Activated CD4-positive, alpha-beta T cell treated with anti-CD3 and anti-CD28 coated beads, Interleukin-2, amount 50 U/mL, for 24 hours (primary cell): ENCODE results near the gene COMMD4.
"Not testable (repeated sequence)": the region's sequence is repeated elsewhere in the genome, so short reads cannot be mapped to it uniquely, and the experiment has no call there.

ENCODE experiments used
- DNase-seq, 2 donors: peaks; one replicate each; pipeline ENCODE4 v3.0.0-alpha.2; 2020; ENCODE audit warnings: low read depth in 1 of 2, low spot score in 1 of 2

COMMD4 gene

DNA sequence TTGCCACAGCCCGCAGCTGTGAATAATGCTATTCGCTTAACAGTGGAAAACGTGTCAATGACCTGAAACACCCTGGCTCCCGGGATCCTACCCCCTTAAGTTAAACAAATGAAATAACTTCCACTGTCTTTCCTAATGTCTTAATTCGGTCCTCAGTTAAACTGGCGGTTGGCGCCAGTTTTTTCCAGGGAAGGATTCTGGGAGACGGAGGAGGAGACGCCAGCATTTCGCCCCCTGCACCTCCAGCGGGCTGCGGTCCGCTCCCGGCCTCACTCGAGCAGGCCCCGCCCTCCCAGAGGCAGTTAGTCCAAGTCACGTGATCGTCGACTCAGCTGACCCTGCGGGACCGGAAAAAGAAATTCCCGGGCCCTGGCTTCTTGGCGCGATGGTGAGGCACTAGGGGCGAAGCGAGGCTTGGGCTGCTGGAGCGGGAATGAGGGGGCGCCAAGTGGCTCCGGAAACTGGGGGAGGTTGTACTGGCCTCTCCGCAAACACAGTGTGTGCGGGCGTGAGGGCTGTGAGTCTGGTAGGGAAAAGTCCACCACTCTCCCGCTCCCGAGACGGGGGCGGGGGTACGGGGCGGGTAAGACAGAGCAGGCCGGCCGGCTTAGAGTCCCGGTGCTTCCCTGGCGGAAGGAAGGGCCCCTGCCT lies at the start of gene COMMD4:
Gene COMMD4 (plus strand): TSS at position 359 of the 651 bp plus-strand sequence. CDS start 27 bp downstream, at position 386.
- DNase-seq: peak; percentile 72 to 90

DNA sequence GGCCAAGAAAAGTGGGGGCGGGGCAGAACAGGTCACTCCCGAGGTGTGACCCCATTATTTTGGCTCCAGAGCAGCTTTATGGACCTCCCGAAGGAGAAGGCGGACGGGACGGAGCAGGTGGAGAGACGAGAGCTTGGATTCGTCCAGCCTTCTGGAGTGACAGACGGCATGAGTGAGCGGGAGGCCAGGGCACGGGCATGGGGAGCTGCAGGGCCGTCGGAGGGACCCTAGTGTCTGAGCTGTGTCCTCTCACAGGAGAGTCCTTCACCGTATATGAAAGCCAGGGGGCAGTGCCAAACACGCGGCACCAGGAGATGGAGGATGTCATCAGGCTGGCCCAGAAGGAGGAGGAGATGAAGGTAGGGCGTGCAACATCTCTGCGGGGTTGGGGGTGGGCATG lies 42.2 kb upstream of the COMMD4 start:
- not testable (repeated sequence) for DNase-seq

DNA sequence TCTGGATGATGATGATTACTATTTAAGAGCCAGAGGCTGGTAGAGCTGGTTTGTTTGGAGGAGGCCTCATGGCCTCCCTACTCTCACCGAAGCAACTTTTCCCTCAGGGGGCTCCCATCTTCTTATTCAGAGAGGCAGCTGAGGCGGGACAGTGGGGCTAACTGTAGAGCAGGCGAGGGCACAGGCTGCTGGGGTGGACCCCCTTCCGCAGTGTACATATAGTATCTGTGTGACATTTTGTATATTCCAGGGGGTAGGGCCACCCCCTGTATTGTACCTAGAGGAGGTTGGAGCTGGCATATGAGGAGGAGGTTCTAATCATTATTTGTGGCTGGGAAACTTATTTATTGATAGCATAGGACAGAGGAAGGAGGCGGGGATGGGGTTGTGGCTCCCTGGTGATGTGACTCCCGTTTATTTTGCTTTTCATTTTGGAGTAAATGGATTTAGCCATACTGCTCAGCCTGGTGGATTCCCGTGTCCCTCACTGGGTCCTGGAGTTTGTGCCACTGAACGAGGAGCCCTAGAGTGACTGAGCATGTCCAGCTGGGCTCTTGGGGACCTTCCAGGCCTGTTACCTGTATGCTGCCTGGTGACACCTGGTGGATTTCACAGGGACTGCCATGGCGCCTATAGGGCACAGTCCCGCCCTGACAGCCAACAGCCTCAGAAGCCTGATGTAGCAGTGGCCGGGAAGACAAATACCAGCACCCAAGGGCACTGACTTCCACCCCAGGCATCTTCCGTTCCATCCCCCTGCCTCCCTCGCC lies 37.1 kb upstream of the COMMD4 start:
- not testable (repeated sequence) for DNase-seq

DNA sequence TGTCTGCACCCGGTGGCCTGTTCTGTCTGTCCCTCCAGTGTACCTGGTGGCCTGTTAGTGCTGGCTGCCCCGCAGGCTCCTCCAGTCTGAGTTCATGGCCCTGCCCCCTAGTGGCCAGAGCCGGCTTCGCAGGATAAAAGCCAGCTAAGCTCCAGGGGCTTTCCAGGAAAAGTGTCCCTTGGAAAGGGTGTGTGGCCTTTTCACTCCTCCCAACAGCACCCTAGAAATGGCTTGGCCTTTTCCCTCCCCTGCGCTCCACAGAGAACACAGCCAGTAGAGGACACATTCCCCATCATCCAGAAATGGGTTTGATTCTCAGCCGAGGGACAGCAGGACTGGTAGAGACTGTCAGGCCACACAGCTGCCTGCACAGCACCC lies 36.6 kb upstream of the COMMD4 start:
- peak; percentile 48 to 51 for DNase-seq

DNA sequence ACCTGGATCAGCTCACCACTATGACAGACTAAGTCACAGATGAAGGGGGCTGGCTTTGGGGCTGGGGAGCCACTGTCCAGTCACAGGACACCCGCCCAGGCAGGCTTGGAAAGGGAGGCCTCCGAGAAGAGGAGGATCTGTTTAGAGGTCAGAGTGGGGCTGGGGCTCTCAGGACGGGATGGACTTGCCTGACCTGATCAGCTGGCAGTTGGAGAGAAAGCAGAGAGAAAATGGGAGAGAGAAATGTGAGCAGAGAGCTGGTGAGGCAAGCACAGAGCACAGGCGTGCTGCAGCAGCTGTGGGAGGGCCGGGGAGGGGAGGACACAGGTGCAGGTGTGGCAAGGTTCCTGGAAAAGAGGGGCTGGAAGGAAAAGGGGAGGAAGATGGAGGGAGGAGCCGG lies 35.8 kb upstream of the COMMD4 start:
- not testable (repeated sequence) for DNase-seq

DNA sequence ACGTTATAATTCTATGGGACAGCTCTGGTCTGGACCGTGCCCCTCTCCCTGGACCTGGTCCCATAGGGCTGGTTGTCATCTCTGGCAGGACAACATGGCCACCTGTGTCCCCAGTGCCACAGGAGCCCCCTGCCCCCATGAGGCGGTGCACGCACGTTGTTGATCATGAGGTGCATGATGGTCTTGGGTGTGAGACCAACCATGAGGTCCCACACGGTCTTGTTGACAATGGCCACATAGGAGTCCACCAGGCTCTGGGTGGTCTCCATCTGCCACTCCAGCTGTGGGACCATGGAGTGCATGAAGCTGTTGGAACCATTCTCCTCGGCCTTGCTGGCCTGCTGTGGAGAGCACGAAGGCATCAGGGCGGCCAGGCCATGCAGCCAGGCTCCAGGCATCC lies 33.5 kb upstream of the COMMD4 start:
- DNase-seq: no peak

DNA sequence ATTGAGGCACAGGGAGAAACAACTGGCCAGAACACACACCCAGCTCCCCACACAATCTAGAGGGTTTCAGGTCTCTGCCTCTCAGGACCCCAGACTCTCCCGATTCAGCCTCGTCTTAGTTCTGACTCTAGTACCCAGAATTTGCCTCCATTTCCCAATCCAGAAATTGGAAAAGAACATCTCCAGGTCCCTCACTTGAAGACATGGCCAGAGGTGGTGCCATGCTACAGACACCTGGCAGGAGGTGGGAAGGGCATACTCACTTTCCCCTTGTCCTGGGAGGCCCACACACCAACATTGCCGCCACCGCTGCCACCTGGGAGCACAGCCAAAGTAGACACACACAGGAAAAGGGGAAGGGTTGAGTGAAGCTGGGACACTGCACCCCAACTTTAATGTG lies 33.1 kb upstream of the COMMD4 start:
- not testable (repeated sequence) for DNase-seq

DNA sequence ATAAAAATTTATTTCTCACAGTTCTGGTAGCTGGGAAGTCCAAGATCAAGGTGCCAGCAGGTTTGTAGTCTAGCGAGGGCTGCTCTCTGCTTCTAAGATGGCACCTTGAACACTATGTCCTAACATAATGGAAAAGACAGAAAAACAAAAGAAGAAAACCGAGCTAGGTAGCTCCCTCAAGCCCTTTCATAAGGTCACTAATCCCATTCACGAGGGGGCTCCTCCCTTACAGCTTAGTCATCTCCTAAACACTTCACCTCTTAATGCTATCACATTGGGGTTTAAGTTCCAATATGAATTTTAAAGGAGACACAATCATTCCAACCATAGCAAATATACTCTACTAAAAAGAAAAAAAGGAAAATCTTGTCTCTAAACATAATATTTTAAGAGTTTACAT lies 29.7 kb upstream of the COMMD4 start:
- DNase-seq: no peak

DNA sequence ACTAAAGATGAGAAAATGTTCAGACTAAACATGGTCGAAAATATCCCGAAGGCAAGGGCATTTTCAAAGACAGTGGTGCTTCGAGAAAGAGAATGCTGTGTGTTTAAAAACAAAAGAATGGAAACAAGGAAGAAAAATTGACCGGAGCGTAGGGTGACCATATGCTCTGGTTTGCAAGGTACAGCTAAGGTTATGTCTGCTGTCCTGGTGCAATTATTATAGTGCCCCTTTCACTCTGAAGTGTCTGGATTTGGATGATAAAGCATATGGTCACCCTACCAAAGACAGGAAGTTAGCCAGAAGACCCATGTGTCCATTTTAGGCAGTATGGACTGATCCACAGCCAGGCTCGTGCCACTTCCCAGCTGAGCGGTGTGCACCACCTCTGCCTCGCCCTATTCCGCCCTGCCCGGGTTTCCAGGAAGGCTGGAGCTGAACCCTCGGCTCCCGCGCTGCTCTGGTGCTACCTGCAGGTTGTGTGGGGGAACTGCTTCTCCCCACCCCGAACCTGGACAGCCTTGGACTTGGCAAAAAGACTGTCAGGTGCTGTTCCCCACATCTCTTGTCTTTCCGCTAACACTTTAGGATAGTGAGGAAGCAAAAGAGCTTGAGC lies 28.0 kb upstream of the COMMD4 start:
- no peak for DNase-seq

DNA sequence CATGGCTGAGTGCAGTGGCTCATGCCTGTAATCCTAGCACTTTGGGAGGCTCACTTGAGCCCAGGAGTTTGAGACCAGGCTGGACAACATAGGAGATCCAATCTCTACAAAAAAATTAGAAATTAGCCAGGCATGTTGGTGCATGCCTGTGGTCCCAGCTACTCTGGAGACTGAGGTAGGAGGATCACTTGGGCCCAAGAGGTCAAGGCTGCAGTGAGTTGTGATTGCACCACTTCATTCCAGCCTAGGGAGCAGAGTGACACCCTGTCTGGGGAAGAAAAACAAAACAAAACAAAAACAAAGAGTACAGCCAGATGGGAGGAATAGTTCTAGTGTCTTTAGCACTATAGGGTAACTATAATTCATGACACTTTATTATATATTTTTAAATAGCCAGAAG lies 26.2 kb upstream of the COMMD4 start:
- DNase-seq: no peak

DNA sequence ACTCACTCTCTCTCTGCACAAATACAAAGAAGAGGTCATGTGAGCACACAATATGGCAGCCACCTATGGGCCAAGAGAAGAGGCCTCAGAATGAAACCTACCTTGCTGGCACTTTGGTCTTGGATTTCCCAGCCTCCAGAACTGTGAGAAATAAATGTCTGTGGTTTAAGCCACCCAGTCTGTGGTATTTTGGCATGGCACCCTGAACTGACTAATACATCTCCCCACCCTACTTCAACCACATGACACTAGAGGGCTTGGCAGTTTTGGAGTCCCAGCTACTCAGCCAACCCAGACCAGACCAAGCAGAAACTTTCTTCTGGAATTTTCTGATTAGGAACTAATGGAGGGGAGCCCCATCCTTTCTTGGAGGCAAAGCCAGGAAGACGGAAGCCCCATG lies 23.3 kb upstream of the COMMD4 start:
- not testable (repeated sequence) for DNase-seq

DNA sequence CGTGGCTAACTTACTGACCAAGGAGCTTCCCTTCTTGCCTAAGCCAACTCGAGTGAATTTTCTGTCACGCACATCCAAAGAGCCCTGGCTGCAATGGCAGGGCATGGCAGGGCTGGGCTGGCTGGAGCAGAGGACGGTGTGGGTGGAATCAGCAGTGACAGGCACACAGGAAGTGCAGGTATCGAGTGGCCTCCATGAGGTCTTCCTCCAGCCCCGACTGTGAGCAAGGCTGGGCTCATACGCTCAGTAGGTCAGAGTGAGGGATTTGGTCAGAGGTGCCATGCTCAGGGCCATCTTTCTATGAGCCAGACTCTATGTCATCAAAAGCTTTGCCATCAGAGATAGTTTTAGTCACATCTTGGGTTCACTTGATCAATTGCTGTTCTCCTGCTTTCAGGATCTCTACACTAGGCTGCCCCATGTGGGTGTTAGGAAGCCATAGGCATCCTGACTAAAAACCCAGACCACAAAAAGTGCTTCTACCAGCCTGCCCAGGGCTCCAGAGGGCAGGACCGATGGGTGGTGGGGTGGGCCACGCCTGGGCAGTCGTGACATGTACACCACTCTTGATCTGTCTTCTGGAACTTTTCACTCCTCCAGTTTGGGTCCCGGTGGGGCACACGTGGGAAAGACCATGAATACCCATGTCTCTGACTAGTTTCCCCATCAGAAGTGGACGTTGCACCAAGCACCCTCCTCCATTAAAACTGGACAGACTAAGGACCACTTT lies 22.6 kb upstream of the COMMD4 start:
- no peak for DNase-seq

DNA sequence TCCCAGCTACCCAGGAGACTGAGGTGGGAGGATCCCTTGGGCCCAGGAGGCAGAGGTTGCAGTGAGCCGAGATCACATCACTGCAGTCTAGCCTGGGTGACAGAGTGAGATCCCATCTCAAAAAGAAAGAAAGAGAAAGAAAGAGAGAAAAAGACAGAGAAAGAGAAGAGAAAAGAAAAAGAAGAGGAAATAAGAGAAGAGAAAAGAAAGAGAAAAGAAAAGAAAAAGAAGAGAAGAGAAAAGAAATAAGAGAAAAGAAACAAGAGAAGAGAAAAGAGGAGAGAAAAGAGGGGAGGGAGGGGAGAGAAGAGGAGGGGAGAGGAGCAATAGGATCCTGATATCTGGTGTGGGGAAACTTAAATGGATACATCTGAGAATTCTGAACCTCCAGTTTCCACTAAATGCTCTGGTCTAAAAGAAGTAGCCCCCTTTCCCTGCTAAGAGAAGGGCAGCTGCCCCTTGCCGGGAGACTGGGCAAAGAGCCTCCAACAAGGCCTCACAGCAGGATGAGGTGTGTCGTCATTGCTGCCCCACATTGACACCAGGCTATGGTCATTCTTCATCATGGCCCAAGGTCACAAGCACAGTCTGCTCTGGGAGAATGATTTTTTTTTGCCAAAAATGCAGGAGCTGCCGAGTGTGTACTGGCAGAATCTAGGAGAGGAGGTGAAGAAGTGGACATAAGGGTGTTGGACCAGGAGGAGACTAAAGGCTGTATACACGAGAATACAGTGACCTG lies 21.1 kb upstream of the COMMD4 start:
- no peak for DNase-seq

DNA sequence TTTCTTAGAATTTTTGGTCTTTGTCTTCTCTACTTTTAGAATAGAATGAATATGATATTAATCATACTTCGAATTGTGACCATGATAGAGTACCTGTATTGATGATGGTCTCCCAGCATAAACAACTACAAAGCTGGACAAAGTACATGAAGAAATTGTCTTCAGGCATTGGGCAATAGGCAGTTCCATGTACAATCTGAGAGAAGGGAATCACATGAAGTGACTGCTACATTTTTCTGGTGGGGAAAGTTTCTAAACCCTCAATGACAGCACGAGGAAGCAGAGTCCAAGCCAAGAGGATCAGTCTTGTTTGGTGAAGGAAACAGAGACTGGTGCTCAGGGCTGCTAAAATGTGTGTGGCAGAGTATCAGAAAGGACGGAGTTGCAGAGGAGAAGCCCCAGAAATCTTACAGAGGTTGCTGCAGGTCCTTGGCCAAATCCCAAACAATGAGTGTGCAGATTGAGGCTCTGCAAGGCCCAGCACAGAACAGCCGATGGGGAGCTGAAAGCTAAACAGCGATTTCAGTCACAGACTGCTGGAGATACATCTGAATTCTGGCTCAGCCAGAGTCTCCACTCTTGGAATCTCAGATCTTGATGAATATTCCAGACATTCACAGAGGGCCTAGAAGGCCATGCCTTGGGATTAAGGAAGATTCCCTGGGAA lies 16.5 kb upstream of the COMMD4 start:
- DNase-seq: not testable (repeated sequence)

DNA sequence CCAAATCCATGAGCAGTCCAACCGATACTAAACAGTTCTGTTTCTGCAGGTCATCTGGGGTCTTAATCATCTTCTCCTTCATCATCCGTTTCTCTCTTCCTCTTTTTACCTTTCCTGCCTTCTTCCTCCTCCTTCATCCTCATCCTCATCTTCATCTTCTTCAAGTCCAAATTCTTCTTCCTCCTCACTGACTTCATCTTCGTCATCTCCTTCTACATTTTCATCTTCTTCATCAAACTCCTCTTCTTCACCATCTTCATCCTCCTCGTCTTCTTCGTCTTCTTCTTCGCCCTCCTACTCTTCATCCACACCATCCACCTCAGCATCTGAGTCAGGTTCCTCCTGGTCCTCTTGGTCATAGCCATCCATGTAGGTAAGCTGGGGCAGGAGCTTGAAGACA lies 14.2 kb upstream of the COMMD4 start:
- DNase-seq: no peak

DNA sequence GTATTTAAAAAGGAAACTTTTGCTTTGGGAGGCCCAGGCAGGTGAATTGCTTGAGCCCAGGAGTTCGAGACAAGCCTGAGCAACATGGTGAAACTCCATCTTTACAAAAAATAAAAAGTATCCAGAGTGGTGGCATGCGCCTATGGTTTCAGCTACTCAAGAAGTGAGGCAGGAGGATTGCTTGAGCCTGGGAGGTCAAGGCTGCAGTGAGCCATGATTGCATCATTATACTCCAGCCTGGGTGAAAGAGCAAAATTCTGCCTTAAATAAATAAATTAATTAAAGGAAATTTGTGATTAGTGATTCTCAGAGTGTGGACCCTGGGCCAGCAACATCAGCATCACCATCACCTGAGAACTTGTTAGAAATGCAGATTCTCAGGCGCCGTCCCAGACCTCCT lies 9.9 kb upstream of the COMMD4 start:
- DNase-seq: no peak

DNA sequence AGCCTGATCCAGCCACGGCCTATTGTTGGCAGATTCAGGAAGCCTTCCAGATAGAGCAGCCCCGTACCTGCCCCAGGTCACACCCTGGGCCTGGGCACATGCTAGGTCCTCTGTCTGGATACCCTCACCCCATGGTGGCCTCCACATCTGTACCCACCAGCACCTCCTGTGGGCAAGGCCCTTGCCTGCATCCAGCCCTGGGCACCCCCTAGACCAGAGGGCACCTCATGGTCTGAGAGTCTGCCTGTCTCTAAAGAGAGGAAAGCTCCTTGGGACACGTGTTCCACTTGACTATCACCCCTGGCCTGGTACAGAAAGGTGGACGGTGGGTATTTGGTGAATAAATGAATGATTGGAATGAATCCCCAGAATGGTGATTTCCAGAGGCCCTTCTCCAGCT lies 8.9 kb upstream of the COMMD4 start:
- no peak for DNase-seq

DNA sequence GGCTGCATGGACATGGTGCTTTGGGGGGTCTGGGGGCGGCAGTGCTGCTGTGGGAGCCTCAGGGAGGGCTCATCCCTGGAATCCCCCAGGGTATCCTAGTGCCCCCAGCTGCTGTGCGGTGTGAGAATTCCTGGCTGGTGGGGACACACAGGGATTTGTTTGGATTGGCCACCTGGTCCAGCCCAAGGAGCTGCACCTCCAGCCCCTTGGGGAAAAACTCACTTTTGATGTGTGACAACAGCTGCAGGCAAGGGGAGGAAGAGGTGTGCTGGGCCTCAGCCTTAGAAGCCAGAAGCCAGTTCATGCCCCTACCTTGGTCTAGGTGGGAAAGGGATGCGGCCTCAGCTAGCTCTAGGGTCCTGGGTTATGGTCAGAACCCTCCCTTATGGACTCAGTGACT lies 8.4 kb upstream of the COMMD4 start:
- DNase-seq: no peak

DNA sequence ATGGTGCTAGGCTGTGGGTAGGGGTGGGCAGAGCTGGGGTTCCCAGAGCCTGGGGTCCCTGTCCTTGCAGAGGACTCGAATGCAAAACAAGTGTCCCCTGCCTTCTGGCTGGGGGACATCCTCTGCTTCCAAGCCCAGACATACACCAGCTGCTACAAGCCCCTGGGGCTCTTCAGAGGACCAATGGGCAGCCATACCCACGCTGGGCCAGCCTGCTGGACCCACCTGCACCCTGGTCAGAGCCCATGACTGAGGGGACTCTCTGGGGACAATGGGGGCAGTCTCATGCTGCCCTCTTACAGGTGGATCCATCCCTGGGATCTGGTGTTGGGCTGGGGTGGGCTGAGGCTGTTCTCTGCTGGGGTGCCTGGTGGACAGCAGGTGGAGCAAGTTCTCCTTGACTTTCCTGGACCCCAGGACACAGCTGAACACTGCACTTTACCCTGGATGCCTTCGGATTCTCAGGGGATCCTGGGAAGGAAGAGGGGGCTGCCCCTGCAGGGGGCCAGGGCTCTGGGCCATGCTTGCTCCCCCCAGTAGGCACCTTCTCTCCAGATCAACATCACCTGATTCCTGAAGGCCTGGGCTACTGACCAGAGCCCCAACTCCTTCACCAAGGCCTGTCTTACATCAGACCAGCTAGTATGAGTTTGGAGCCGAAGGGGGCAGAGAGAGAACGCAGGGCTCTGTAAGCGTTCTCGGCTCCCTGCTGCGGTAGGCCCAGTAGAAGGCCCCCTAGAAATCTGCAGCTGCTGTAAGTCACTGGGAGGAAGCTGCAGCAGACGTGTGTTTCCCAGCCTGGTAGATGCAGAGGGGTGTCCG lies 7.2 kb upstream of the COMMD4 start:
- DNase-seq: no peak

DNA sequence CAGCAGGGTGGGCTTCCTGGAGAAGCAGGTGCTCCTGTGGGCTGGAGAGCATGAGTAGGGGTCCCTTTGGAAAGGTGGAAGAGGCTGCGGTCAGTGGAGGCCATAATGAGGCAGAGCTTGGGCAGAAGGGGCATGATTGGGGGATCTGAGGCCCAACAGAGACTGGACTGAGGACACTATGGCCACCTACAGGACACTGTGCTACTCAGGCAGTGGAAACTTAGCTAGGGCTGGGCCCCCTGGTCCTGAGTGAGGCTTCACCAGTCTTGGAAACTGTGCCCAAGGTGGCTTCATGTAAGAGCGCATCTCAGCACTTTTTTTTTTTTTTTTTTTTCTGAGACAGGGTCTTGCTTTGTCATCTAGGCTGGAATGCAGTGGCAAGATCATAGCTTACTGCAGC lies 6.3 kb upstream of the COMMD4 start:
- no peak for DNase-seq
